NCI-H2029 treated with DMSO at 0.1 percent for 48 hours (cell line): ENCODE measurements around the gene KIZ.

Source experiments
- DNase-seq: peaks from one replicate; lab custom pipeline; 2025; lab: John Stamatoyannopoulos, UW

The KIZ gene

GRCh38 chr20:21265261-21266190 is 139.6 kb downstream of the KIZ start:
- no peak for DNase-seq

GRCh38 chr20:21266191-21266536 is 140.3 kb downstream of the KIZ start:
- DNase-seq, result no peak

- no peak for DNase-seq
These were observed 143.9 kb downstream of the KIZ start for GRCh38 chr20:21269772-21270171.

GRCh38 chr20:21270806-21271205 is 144.9 kb downstream of the KIZ start:
- DNase-seq, result no peak

- DNase-seq, result no peak
These were observed 146.4 kb downstream of the KIZ start for GRCh38 chr20:21272279-21272678.

- DNase-seq, result no peak
These were observed 146.8 kb downstream of the KIZ start for GRCh38 chr20:21272679-21273078.

- no peak for DNase-seq
These were observed 148.0 kb downstream of the KIZ start for GRCh38 chr20:21273755-21274386.

- no peak for DNase-seq
These were observed 152.9 kb downstream of the KIZ start for GRCh38 chr20:21278829-21279228.

GRCh38 chr20:21279706-21280521 is 154.0 kb downstream of the KIZ start:
- no peak for DNase-seq

- no peak for DNase-seq
These were observed 154.7 kb downstream of the KIZ start for GRCh38 chr20:21280522-21281016.

GRCh38 chr20:21286775-21287174 is 160.9 kb downstream of the KIZ start:
- DNase-seq, result no peak

GRCh38 chr20:21288587-21289370 is 162.9 kb downstream of the KIZ start:
- DNase-seq, result no peak

GRCh38 chr20:21289651-21290050 is 163.8 kb downstream of the KIZ start:
- no peak for DNase-seq

- no peak for DNase-seq
These were observed 165.1 kb downstream of the KIZ start for GRCh38 chr20:21291026-21291425.

- DNase-seq, result no peak
These were observed 168.9 kb downstream of the KIZ start for GRCh38 chr20:21294755-21295154.
